Sigmoid colon (tissue), 7 donors: ENCODE data around the gene PRSS57. TPM values are rescaled to one million over a fixed set of nuclear protein-coding genes. Genes with fewer than 3 reads are reported as not detected.

Experiments
- DNase-seq: peaks from one replicate; pipeline ENCODE4 v3.0.0-alpha.2; 2019
- H3K27ac ChIP-seq, 4 donors: fragments of 200-600 bp; sonication (generic); one replicate each; pipeline ENCODE4 v1.5.1; 2016 to 2019; ENCODE audit warnings: mild to moderate bottlenecking in 1 of 4
- H3K27me3 ChIP-seq, 3 donors: fragments of 200-600 bp; sonication (generic); one replicate each; pipeline ENCODE4 v1.5.1; 2019; ENCODE audit warnings: mild to moderate bottlenecking in 1 of 3
- H3K36me3 ChIP-seq, 4 donors: fragments of 200-600 bp; sonication (generic); one replicate each; pipeline ENCODE4 v1.5.1; 2016 to 2019
- H3K4me1 ChIP-seq, 4 donors: fragments of 200-600 bp; sonication (generic); one replicate each; pipeline ENCODE4 v1.5.1; 2017 to 2019
- H3K4me3 ChIP-seq, 4 donors: fragments of 200-600 bp; sonication (generic); one replicate each; pipeline ENCODE4 v1.5.1; 2017 to 2019; ENCODE audit warnings: mild to moderate bottlenecking in 2 of 4, moderate library complexity in 1 of 4
- H3K9me3 ChIP-seq, 4 donors: fragments of 200-600 bp in 3 of 4; sonication (generic) in 3 of 4; one replicate each; pipeline versions ENCODE4 v1.5.1 to v1.6.1; 2013 to 2019
- EP300 ChIP-seq, 4 donors: sonication (generic); formaldehyde crosslinking; IDR thresholded peaks; one replicate each; pipeline ENCODE4 v1.6.1; 2017; ENCODE audit warnings: antibody characterized with exemption in 4 of 4
- POLR2A ChIP-seq, 2 donors: fragments of 450-650 bp; IDR thresholded peaks; one replicate each; pipeline ENCODE4 v1.6.1; 2016; ENCODE audit warnings: antibody characterized with exemption in 2 of 2, mild to moderate bottlenecking in 2 of 2, moderate library complexity in 2 of 2
- POLR2AphosphoS5 ChIP-seq, 4 donors: sonication (generic); formaldehyde crosslinking; IDR thresholded peaks; one replicate each; pipeline ENCODE4 v1.6.1; 2017; ENCODE audit warnings: antibody characterized with exemption in 4 of 4
- WGBS, 2 donors: extraction: QIAGEN DNeasy Blood & Tissue Kit; methylation state at CpG; one replicate each; pipeline ENCODE4 v1.1.7; 2013; 5-methylcytosine and 5-hydroxymethylcytosine counted together
- intact Hi-C: fragments of 100-400 bp; cut with DNase I; formaldehyde crosslinking; loops from one replicate; pipeline ENCODE4 v1.15.1; 2023
- polyA plus RNA-seq, 3 donors: library from polyadenylated mRNA; stranded (reverse); fragments of 200-250 nt; gene quantifications; one replicate each; pipeline ENCODE4 v1.2.3, GENCODE V29; 2013
- total RNA-seq, 4 donors: library from RNA; depleted of rRNA; stranded (reverse); fragments of >200 nt; gene quantifications; one replicate each; pipeline ENCODE4 v1.1.0, GENCODE V29; 2016
- TF ChIP-seq, protein P1 (sequence below), 4 experiments: fragments of 450-650 bp in 3 of 4; fragments of 200-600 bp in 1 of 4; IDR thresholded peaks; one replicate each; pipeline ENCODE4 v1.5.1; 2016 to 2019; ENCODE audit warnings: antibody characterized with exemption in 4 of 4, mild to moderate bottlenecking in 3 of 4, moderate library complexity in 2 of 4
- donor health status: healthy with polysubstance abuse.
- donor health status: Bipolar disorder and iron deficiency.
- donor health status: healthy.

Gene PRSS57
- total and polyA plus RNA-seq, 7 donors = 0.15 TPM; not detected in 6

DNA sequence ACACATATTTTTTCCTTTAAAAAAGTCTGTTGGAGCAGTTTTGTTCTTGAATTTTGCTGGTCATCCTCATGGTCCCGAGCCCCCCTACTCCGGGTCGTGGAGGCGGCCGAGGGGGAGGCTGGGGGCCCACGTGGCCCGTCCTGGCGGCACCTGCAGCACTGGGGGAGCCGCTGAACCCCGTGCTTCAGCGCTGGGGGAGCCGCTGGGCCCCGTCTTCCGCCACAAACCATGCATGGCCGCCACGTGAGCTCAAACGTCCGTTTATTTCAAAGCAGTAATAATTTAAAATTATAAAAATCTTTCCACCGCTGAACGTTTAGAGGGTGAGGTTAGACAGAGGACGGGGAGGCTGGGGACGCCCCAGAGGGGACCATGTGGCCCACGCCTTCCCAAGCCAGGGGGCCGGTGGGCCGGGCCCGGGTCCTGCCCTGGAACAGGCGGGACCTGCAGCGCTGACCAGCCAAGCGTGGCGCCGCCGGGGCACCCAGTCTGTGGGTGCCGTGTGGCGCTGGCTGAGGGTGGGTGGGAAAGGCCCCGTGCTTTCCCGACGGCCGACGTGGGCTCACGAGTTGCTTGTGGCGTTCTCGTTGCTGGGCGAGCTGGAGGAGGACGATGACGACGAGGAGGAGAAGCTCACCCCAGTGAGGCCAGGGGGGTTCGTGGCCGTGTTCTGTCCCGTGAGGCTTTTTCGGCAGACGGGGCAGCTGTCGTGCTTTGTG lies 47.5 kb downstream of the PRSS57 start:
- no peaks in the 10 kb centered on the region for H3K27me3 ChIP-seq
- no peaks in the 10 kb centered on the region for H3K4me1 ChIP-seq
- TF ChIP-seq POLR2AphosphoS5 (IDR thresholded peaks at IDR 0.05) (no peak), POLR2A (IDR thresholded peaks at IDR 0.05) (no peak), EP300 (IDR thresholded peaks at IDR 0.05) (no peak)
- TF ChIP-seq, protein P1, sequence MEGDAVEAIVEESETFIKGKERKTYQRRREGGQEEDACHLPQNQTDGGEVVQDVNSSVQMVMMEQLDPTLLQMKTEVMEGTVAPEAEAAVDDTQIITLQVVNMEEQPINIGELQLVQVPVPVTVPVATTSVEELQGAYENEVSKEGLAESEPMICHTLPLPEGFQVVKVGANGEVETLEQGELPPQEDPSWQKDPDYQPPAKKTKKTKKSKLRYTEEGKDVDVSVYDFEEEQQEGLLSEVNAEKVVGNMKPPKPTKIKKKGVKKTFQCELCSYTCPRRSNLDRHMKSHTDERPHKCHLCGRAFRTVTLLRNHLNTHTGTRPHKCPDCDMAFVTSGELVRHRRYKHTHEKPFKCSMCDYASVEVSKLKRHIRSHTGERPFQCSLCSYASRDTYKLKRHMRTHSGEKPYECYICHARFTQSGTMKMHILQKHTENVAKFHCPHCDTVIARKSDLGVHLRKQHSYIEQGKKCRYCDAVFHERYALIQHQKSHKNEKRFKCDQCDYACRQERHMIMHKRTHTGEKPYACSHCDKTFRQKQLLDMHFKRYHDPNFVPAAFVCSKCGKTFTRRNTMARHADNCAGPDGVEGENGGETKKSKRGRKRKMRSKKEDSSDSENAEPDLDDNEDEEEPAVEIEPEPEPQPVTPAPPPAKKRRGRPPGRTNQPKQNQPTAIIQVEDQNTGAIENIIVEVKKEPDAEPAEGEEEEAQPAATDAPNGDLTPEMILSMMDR (IDR thresholded peaks at IDR 0.05) = no peak
- H3K36me3 ChIP-seq = peaks cover 18 to 69% (median 43%) of the 10 kb centered on the region in 4 donors
- H3K27ac ChIP-seq = no peak overlapping the region
- no peaks in the 10 kb centered on the region for H3K9me3 ChIP-seq
- intact Hi-C loops = no loop called here
- 92% methylated on average over 52 of the region's 52 CpGs for WGBS, 2 donors
- DNase-seq = no peak
- no peak overlapping the region for H3K4me3 ChIP-seq

DNA sequence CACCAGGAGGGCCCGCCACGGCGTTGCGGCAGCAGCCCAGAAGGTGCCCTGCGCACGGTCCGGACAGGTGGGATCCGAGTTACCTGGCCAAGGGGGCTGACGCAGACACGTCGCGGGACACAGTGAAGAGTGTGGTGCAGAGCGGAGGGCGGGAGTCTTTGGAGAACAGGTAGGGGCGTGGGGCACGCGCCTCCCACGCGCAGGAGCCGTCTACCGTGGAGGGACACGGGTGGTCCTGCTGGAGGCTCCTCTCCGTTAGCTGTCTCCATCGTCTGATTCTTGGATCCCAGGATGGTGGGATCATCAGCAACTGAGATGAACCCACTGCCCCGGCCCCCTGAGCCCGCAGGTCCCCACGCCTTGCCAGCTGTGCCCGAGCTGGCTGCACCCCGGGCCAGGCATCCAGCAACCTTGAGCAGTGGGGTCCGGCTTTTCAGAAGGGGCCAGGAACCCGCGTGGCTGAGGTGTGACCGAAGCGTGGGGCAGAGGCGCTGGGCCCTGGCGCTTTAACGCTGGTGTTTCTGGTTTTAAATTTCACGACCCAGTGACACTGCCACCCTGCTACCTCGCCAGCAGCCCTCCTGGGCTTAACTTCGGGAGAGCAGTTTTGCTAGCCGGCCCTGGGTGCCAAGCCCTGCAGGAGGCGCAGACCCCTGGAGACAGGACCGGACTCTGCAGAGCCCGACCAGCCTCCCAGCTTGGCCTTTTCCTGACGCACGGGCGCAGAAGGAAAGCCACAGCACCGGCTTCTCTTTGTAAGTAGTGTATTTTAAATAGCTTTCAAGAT lies 48.3 kb downstream of the PRSS57 start:
- 95% methylated on average over 48 of the region's 48 CpGs for WGBS, 2 donors
- TF ChIP-seq, protein P1 (IDR thresholded peaks at IDR 0.05) = no peak
- TF ChIP-seq POLR2AphosphoS5 (IDR thresholded peaks at IDR 0.05) = no peak
- no peak for TF ChIP-seq POLR2A (IDR thresholded peaks at IDR 0.05)
- TF ChIP-seq EP300 (IDR thresholded peaks at IDR 0.05) = no peak

DNA sequence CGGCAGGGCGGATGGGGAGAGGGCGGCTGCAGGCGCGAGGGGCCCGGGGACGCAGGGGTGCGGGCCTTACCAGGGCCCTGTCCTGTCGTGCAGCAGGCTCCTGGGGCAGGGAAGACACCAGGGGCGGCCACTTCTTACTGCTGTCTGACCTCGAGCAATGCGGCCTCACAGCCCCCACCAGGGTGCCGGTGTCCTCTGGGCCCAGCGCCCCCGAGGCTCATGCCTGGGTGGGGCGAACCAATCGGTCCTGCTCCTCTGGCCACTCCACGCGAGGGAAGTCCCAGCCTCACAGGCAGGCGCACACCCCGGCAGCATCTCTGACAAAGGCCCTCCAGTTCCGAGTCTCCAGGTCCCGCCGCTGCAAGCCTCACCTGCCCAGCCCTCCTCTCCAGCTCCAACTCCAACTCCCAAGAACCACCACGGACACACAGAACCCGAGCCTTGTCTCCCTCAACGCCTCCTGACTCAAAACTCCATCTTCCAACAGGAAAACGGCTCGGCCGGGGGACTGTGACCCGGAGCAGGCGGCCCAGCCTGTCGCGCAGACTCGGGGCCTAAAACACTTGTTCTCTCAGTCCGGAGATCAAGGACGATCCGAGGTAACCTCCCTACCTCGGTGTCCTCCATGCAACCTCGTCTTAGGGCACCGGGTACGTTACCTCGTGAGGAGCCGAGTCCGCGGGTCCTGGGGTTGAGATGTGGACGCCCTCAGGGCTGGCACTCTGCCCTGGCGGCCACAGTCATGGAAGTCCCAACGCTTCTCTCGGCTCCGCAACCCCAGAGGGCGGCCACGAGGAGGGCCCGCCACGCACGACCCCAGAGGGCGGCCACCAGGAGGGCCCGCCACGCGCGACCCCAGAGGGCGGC lies 49.1 kb downstream of the PRSS57 start:
- H3K4me3 ChIP-seq = no peak overlapping the region
- WGBS, 2 donors = 93 to 95% methylated on average over 62 of the region's 62 CpGs
- intact Hi-C loops = no loop called here
- peaks cover 15 to 54% (median 35%) of the 10 kb centered on the region in 4 donors for H3K36me3 ChIP-seq
- H3K9me3 ChIP-seq = no peaks in the 10 kb centered on the region
- no peaks in the 10 kb centered on the region for H3K27me3 ChIP-seq
- no peaks in the 10 kb centered on the region for H3K4me1 ChIP-seq
- TF ChIP-seq POLR2A (IDR thresholded peaks at IDR 0.05) (no peak), EP300 (IDR thresholded peaks at IDR 0.05) (no peak), POLR2AphosphoS5 (IDR thresholded peaks at IDR 0.05) (no peak)
- TF ChIP-seq, protein P1 (IDR thresholded peaks at IDR 0.05) = no peak
- DNase-seq = no peak
- no peak overlapping the region for H3K27ac ChIP-seq

More for the DNA sequence above, 48.3 kb downstream of the PRSS57 start:
- H3K27me3 ChIP-seq = no peaks in the 10 kb centered on the region
- peaks cover 18 to 62% (median 43%) of the 10 kb centered on the region in 4 donors for H3K36me3 ChIP-seq
- no peaks in the 10 kb centered on the region for H3K9me3 ChIP-seq
- no peak overlapping the region for H3K27ac ChIP-seq
- no peak for DNase-seq
- intact Hi-C loops = no loop called here
- no peak overlapping the region for H3K4me3 ChIP-seq
- no peaks in the 10 kb centered on the region for H3K4me1 ChIP-seq

DNA sequence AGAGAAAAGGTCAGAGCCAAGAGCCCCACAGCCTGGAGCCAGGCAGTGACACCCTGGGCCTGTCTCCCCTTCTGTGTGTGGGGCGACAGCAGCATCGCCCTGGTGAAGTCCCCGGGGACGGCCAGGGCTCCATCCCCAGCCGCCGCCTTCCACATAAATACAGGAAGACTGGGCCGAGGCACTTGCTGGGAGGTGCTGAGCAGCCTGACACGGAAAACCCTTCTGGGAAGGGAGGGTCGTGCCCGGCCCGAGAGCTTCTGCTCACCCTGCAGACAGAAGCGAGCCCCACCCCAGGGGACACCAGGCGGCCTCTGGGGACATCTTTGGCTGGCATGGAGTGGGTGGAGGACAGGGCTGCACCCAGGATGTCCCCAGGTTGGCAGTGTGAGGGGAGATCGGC lies 50.5 kb downstream of the PRSS57 start:
- no peak overlapping the region for H3K4me3 ChIP-seq
- H3K27ac ChIP-seq = no peak overlapping the region
- no peak for DNase-seq
- intact Hi-C loops = no loop called here
- peaks cover 12 to 42% (median 30%) of the 10 kb centered on the region in 4 donors for H3K36me3 ChIP-seq
- H3K9me3 ChIP-seq = no peaks in the 10 kb centered on the region
- peaks cover 0 to 6% (median 4%) of the 10 kb centered on the region in 4 donors for H3K4me1 ChIP-seq
- 82 to 87% methylated on average over 14 of the region's 14 CpGs for WGBS, 2 donors
- TF ChIP-seq, protein P1 (IDR thresholded peaks at IDR 0.05) = no peak
- no peak for TF ChIP-seq EP300 (IDR thresholded peaks at IDR 0.05)
- no peak for TF ChIP-seq POLR2A (IDR thresholded peaks at IDR 0.05)
- no peak for TF ChIP-seq POLR2AphosphoS5 (IDR thresholded peaks at IDR 0.05)
- H3K27me3 ChIP-seq = no peaks in the 10 kb centered on the region
